Measurements from ENCODE around the gene RFC1.

Gene RFC1

DNA sequence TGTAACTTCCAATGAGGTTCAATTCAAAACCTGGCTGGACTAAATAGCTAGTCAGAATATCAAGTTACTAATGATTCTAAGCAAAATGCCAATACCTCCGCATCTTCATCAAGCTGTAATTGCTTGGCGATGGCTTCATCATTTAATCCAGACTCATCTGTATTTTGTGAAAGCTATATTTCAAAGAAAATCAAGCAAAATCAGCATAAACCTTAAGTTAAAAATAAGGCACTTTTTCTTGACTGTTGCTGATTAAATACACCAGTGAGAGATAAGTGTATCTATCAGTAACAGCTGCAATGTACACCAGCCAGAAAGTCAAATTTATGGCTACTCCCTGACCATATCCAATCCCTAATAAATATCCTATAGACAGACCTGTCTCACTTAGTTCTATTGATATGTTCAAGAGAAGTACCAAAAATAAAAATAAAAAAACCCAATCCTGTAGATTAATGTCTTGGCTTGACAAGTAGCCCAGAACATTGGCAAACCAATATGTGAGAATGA, 39.6 kb downstream of the RFC1 start:
- DNase-seq (ENCODE audit: low spot score) = no peak
- in situ Hi-C loops (cut with MboI; ENCODE audit: low pct_unique_long_range_greater_than_20kb, low sequenced_read_pairs, unreplicated experiment) = no loop called here
- TF ChIP-seq, protein P1, sequence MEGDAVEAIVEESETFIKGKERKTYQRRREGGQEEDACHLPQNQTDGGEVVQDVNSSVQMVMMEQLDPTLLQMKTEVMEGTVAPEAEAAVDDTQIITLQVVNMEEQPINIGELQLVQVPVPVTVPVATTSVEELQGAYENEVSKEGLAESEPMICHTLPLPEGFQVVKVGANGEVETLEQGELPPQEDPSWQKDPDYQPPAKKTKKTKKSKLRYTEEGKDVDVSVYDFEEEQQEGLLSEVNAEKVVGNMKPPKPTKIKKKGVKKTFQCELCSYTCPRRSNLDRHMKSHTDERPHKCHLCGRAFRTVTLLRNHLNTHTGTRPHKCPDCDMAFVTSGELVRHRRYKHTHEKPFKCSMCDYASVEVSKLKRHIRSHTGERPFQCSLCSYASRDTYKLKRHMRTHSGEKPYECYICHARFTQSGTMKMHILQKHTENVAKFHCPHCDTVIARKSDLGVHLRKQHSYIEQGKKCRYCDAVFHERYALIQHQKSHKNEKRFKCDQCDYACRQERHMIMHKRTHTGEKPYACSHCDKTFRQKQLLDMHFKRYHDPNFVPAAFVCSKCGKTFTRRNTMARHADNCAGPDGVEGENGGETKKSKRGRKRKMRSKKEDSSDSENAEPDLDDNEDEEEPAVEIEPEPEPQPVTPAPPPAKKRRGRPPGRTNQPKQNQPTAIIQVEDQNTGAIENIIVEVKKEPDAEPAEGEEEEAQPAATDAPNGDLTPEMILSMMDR (IDR thresholded peaks at IDR 0.05; ENCODE audit: extremely low read depth, insufficient read depth, missing control alignments) = no peak

DNA sequence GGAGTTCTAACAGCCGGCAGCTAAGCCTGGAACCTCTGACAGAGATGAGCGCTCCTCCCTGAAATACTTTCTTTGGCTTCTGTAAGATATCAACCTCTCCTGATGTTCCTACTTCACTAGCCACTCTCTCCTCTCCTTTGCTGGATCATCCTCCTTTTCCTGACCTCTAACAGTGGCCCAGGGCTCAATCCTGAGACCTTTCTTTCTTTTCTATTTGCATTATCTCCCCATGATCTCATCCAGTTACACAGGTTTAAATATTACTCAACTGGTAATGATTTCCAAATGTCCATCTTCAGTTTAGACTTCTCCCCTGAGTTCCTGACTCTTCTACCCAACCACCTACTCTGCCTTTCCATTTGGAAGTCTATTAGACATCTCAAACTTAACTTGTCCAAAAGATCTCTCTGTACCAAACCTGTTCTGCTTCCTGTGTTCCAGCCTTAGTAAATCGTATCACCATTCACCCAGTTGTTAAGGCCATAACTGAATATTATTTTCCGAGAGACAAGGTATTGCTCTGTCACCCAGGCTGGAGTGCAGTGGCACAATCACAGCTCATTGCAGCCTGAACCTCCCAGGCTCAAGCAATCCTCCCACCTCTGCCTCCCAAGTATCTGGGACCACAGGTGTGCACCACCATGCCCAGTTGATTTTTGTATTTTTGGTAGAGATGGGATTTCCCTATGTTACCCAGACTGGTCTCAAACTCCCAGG, 41.1 kb downstream of the RFC1 start:
- in situ Hi-C loops (cut with MboI; ENCODE audit: low pct_unique_long_range_greater_than_20kb, low sequenced_read_pairs, unreplicated experiment) = no loop called here
- TF ChIP-seq, protein P1 (IDR thresholded peaks at IDR 0.05; ENCODE audit: extremely low read depth, insufficient read depth, missing control alignments) = no peak
- DNase-seq (ENCODE audit: low spot score) = no peak

DNA sequence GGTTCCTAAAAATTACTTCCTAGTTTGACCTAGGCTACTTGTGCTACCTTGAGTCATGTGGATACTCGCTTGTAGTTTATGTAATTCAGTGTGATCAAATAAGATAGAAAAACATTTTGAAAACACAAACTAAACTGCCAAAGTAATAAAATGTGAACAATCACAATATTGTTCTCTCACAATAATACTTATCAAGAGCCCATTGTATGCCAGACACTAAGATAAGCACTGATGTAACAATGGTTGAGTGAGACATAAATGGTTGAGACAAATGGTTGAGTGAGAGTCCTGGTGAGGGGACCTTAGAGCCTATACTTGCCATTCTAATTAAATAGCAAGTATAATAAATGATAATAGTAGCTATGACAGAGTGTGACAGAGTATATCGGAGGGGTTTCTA, 41.7 kb downstream of the RFC1 start:
- TF ChIP-seq, protein P1 (IDR thresholded peaks at IDR 0.05; ENCODE audit: extremely low read depth, insufficient read depth, missing control alignments) = no peak
- in situ Hi-C loops (cut with MboI; ENCODE audit: low pct_unique_long_range_greater_than_20kb, low sequenced_read_pairs, unreplicated experiment) = no loop called here
- no peak for DNase-seq (ENCODE audit: low spot score)

DNA sequence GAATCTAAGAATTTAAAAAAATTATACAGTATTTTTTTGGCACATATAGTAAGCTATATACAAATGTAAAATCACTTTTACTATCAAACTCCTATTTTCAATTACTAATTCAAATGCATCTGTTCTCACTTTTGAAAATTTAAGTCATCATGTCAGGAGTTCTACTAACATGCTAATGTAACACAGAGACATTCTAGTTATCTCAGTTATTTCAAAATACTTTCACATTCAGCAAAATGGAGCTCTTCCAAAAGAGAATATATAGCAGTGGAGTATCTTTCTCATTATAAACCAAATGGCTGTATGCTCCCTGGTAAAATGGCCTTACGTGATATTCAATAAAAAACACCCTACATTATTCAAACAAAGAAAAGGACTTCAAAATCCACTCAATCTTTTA, 42.3 kb downstream of the RFC1 start:
- no peak for DNase-seq (ENCODE audit: low spot score)
- TF ChIP-seq, protein P1 (IDR thresholded peaks at IDR 0.05; ENCODE audit: extremely low read depth, insufficient read depth, missing control alignments) = no peak
- in situ Hi-C loops (cut with MboI; ENCODE audit: low pct_unique_long_range_greater_than_20kb, low sequenced_read_pairs, unreplicated experiment) = no loop called here

DNA sequence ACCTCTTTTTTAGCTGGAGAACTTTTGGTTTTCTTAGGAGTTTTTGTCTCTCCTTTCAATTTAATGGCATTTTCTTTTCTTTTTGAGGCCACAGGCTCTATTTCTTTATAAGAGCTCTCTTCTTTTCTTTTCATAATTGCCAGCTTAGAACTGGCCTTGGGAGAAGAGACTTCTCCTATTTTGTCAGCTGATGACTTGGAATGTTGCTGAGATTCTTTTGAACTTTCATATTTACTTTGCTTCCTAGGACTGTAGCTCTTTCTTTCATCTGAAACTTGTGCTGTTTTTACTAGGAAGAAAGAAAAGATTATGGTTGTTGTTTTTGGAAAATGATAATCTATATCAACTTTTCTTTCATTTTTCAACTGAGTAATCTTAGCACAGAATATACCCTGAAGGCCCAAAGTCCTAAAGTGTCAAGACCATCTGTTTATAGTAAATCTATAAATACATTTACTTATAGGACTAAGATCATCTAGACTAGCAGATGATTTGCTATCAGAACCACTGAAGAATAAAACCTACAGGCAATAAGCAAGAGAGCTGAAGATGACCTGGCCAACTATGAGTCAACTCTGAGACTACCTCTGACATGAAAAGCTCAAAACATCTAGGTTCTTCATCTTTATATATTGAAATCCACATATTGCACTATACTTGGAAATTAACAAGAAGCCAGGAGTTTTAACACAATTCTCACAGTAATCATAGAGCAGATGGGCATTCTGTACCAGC, 45.6 kb downstream of the RFC1 start:
- in situ Hi-C loops (cut with MboI; ENCODE audit: low pct_unique_long_range_greater_than_20kb, low sequenced_read_pairs, unreplicated experiment) = no loop called here
- no peak for DNase-seq (ENCODE audit: low spot score)
- TF ChIP-seq, protein P1 (IDR thresholded peaks at IDR 0.05; ENCODE audit: extremely low read depth, insufficient read depth, missing control alignments) = no peak

DNA sequence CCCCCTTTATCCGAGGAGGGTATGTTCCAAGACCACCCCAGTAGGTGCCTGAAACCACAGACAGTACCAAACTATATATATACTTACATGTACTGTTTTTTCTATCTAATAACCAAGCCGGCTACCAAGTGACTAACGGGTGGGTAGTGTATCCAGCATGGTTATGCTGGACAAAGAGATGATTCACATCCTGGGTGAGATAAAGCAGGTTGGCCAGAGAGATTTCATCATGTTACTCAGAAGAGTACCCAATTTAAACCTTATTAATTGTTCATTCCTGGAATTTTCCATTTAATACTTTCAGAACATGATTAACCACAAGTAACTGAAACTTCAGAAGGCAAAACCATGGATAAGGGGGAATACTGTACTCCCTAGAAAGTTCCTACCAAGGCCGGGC, 46.5 kb downstream of the RFC1 start:
- in situ Hi-C loops (cut with MboI; ENCODE audit: low pct_unique_long_range_greater_than_20kb, low sequenced_read_pairs, unreplicated experiment) = no loop called here
- no peak for DNase-seq (ENCODE audit: low spot score)
- TF ChIP-seq, protein P1 (IDR thresholded peaks at IDR 0.05; ENCODE audit: extremely low read depth, insufficient read depth, missing control alignments) = no peak

Data from GM13977 (cell line).